GM18907 (cell line): ENCODE measurements around the gene SDK2.

ENCODE experiments used
- ATAC-seq: cut with Tn5 transposase; IDR thresholded peaks from one replicate; pipeline ENCODE4 v1.9.1; 2021; ENCODE audit warnings: mild to moderate bottlenecking, moderate library complexity; ENCODE audit not compliant: unreplicated experiment

The SDK2 gene

GRCh38 chr17:73644145-73645049 lies at the start of gene SDK2:
TSS of gene SDK2 (minus strand) at chr17:73644445. CDS start at chr17:73644088, 357 bp downstream.
- ATAC-seq: no peak

DNA sequence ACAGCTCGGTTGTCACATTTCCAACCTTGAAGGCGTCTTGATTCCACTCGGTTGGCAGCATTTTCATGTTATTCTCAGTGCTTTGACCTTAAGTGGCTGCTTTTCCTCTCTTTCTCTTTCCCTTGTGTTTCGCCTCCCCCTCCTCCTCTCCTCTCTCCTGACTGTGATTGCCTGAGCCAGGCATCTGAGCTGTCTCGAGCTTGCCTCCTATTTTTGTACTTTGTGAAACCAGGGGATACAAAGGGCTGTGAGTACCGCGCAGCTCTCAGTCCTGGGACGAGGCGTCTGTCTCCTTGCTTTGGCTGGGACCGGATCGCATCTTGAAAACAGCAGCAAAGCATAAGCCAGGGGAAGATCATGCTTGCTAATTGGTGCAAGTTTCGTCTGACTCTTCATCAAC lies 48.8 kb upstream of the SDK2 start:
- no peak for ATAC-seq

GRCh38 chr17:73691321-73691766 lies 47.1 kb upstream of the SDK2 start:
- no peak for ATAC-seq

GRCh38 chr17:73690676-73691075 lies 46.4 kb upstream of the SDK2 start:
- no peak for ATAC-seq

GRCh38 chr17:73689596-73690275 lies 45.5 kb upstream of the SDK2 start:
- no peak for ATAC-seq

- no peak for ATAC-seq
Measured at GRCh38 chr17:73686961-73687360, 42.7 kb upstream of the SDK2 start.

DNA sequence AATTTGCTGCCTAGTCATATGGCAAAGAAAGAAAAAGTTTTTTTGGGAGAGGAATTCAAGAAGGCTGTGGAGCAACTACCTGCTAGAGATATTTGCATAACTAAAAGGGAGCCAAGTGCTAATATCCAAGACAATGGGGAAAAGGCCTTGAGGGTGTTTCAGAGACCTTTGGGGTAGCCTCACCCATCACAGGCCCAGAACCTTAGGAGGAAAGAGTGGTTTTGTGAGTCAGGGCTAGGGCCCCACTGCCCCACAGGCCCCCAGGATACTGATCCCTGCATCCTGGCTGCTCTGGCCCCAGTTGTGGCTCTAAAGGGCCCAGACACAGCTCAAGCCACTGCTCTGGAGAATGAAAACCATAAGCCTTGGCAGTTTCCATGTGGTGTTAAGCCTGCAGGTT lies 41.9 kb upstream of the SDK2 start:
- no peak for ATAC-seq

DNA sequence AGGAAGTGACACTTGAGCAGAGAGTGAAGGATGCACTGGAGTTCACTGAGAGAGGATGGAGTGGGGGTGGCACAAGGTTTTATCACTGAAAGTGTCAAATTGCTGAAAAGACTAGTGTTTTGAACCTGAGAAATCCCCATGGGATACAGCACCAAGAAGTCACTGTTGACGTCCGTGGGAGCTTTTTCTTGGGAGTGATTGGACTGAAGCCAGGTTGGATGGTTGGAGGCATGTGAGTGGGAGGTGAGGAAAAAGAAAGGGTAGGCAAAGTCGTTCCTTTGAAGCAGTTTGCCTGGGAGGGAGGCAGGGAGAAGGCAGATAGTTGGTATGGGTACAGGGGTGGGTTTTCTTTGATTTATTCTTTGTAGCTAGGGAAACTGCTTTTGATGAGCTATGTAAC lies 39.9 kb upstream of the SDK2 start:
- no peak for ATAC-seq

DNA sequence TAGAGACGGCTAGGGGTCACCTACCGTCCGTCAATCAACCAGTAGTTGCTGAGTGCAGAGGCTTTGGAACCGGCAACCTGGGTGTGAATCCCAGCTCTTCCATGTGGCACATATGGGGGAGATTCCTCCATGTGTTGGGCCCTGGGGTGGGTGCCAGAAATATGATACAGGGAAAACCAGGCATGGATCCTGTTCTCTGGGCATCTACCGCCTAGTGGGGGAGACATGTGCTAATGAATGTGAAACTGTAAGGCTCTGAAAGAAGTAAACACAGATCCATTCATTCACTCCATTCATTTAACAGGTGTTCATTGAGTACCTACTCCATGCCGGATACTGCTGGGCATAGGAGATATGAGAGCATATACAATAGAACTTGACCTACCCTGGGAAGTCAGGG lies 39.5 kb upstream of the SDK2 start:
- ATAC-seq: no peak

- no peak for ATAC-seq
Measured at GRCh38 chr17:73681946-73682345, 37.7 kb upstream of the SDK2 start.

GRCh38 chr17:73679476-73679875 lies 35.2 kb upstream of the SDK2 start:
- ATAC-seq: no peak

GRCh38 chr17:73678999-73679398 lies 34.8 kb upstream of the SDK2 start:
- no peak for ATAC-seq

DNA sequence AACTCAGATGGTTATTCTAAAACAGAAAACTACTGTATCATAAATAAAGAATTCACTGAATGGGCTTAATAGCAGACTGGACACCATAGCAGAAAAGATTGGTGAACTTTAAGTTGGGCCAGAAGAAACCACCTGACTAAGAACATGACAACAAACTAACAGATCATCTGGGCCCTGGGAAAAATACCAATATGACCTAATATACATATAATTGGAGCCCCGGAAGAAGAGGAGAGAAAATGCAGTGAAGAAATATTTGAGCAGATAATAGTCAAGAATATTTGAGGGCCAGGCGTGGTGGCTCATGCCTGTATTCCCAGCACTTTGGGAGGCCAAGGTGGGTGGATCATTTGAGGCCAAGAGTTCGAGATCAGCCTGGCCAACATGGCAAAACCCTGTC lies 25.5 kb upstream of the SDK2 start:
- ATAC-seq: no peak

DNA sequence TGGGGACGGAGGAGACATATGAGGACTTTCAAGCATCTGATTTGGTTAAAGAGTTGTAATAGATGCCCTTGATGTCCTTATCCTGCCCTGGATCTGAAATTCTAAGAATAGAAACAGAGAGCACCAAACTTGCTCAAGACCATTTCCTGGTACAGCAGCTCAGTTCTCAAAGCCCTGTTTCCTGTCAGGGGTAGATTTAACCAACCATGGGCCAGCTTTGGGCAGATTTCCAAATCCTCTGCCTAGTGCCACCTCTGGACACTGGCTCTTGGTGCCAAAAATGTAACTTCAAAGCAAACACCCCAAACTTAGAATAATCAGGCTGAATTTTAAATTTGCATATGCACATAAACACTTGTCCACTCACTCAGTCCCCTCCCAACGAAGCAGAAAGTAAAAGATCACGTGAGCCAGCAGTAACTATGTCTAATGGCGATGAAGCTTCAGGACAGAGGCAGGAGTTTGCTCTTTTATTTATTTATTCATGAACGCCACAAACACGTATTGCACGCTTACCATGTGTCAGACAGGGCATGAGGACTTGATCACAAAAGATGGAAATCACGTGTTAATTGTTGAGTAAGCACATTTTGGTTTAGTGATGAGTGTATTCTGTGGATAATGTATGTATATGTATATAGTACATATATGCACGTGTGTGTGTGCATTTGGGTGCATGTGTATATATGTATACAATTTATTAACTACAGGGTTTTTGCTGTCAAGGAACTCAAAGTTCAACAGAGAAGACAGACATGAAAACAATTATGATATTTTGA lies 23.1 kb upstream of the SDK2 start:
- no peak for ATAC-seq

DNA sequence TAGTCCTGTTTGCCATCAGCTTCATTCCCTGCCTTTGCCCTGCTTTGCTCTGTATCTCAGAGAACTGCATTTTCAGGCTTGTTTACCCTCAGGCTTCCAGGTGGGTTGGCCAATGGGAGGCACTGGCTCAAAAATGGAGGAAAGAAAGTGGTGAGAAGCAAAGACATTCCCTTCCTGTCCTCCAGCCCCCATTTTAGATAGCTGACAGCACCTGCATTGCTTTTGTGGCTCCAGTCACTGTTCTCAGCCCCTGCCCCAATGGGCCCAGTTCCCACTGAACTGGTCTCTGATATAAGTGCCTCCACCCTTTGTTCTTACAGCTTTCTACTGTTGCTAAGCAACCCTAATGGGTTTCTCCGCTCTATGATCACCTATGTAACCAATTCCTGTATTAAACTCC lies 19.4 kb upstream of the SDK2 start:
- no peak for ATAC-seq

- ATAC-seq: no peak
Measured at GRCh38 chr17:73660366-73660765, 16.1 kb upstream of the SDK2 start.

- no peak for ATAC-seq
Measured at GRCh38 chr17:73658821-73659515, 14.7 kb upstream of the SDK2 start.

- no peak for ATAC-seq
Measured at GRCh38 chr17:73657473-73658116, 13.3 kb upstream of the SDK2 start.

- ATAC-seq: no peak
Measured at GRCh38 chr17:73654241-73654640, 10.0 kb upstream of the SDK2 start.

DNA sequence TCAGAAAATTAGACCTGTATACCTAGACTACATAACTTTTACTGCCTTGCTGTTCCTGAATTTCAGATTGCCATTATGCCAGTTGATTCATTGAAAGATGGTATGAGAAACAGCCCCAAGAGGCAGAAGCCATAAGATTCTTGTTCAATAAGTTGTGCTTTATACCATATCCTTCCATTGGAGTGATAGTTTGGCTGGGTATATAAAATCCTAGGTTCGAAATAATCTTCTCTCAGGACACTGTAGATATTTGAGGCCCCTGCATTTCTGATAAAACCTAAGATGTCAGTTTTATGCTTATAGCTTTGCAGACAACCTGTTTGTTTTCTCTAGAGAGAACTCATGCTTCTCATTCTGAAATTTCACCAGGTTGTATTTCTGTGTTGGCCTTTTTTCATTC lies 9.6 kb upstream of the SDK2 start:
- no peak for ATAC-seq
